NOMO-1 treated with DMSO at 0.1 percent for 48 hours (cell line): ENCODE data around the gene CLEC11A.
A peak's percentile ranks its signal among the peaks of the same experiment; 100 is the strongest.
"Not testable (repeated sequence)": the region's sequence is repeated elsewhere in the genome, so short reads cannot be mapped to it uniquely, and the experiment has no call there.

Source experiments
- DNase-seq: peaks from one replicate; lab custom pipeline; 2025; ENCODE audit not compliant: unreplicated experiment; lab: John Stamatoyannopoulos, UW

CLEC11A gene

DNA sequence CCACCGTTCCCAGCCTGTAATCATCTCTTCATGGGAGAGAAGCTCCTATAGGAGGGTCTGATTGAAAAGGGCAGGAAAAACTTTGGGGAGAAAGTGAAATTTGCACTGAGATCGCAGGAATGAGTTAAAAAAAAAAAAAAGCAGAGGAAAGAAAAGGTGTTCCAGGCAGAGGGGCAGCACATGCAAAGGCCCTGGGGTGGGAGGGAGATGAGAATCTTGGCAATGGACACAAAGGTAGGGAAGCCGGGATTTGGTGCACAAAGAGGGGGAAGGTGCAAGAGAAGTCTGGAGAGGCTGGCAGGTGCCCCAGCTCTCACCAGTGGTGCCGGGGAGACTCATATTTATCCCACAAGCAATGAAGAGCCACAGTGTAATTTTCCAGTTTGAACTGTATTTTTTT, 30.7 kb downstream of the CLEC11A start:
- no peak for DNase-seq

DNA sequence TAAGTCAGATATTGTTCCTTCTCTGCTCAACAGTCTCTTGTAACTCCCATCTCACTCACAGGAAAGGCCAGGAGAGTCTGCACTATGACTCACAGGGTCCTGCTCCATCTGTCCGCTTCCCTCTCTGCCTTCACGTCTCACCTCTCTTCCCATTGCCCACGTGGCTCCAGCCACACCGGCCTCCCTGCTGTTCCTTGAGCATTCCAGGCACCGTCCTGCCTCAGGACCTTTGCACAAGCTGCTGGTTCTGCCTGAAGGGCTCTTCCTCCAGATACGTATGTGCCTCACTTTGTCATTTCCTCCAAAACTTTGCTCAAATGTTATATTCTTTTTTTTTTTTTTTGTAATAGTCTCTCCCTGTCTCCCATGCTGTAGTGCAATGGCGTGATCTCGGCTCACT, 33.1 kb downstream of the CLEC11A start:
- DNase-seq: not testable (repeated sequence)

DNA sequence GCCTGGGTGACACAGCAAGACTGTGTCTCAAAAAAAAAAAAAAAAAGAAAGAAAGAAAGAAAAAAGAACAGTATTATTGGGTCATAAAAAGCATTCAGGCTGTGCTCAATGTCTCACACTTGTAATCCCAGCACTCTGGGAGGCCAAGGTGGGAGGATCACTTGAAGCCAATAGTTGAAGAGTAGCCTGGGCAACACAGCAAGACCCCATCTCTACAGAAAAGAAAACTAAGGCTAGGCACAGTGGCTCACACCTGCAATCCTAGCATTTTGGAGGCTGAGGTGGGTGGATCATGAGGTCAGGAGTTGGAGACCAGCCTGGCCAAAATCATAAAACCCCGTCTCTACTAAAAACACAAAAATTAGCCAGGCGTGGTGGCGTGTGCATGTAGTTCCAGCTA, 34.5 kb downstream of the CLEC11A start:
- not testable (repeated sequence) for DNase-seq

DNA sequence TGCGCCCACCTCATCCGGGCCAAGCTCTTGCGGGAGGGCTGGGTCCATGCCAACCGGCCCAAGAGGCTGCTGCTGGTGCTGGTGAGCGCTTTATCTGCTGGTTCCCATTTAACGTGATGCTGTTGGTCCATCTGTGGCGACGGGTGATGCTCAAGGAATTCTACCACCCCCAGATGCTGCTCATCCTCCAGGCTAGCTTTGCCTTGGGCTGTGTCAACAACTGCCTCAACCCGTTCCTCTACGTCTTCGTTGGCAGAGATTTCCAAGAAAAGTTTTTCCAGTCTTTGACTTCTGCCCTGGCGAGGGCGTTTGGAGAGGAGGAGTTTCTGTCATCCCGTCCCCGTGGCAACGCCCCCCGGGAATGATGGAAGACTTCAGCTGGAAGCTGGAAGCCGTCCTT, 35.9 kb downstream of the CLEC11A start:
- DNase-seq: not testable (repeated sequence)

DNA sequence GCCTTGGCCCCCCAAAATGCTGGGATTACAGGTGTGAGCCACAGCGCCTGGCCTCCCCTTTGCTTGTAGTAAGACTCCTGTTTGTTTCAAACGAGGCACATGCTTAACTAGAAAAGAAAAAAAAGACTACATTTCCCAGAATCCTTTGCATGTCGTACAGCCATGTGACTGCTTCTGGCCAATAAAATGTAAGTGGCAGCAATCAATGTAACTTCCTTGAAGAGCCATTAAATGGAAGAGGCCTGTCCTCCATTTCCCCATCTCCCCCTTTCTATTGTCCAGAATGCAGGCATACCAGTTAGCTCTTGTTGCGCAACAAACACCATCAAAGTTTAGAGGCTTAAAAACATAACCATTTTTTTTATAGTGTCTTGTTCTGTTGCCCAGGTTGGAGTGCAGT, 36.7 kb downstream of the CLEC11A start:
- peak; percentile 61 for DNase-seq

DNA sequence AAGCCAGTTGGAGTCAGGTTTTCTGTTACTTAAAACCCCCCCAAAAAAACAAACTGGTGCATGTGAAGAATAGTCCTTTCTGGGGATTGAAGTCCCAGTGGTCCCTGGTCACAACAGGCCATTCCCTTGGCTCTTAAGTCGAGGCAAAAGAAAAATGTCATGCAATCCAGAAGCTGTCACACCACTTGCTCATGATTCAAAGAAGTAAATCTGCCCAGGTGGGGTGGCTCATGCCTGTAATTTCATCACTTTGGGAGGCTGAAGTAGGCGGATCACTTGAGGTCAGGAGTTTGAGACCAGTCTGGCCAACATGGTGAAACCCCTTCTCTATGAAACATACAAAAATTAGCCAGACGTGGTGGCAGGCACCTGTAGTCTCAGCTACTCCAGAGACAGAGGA, 38.3 kb downstream of the CLEC11A start:
- DNase-seq: not testable (repeated sequence)

DNA sequence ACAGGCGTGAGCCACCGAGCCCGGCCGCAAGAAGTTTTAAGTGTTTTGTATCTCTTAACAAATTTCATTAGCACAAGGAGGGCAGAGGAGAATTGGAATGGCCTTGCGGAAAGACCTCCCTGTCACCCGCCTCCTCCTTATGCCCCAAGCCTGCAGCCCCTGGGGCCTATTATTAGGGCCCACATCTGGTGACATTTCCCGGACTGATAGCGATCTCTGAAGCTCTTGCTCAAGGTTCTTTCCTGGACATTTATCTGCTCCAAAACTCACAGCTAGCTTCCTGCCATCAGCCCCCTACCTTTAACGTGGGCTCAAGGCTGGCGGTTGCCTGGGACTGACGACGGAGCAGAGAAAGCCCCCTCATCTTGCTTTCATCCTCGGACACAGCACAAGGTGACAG, 40.4 kb downstream of the CLEC11A start:
- DNase-seq: not testable (repeated sequence)

DNA sequence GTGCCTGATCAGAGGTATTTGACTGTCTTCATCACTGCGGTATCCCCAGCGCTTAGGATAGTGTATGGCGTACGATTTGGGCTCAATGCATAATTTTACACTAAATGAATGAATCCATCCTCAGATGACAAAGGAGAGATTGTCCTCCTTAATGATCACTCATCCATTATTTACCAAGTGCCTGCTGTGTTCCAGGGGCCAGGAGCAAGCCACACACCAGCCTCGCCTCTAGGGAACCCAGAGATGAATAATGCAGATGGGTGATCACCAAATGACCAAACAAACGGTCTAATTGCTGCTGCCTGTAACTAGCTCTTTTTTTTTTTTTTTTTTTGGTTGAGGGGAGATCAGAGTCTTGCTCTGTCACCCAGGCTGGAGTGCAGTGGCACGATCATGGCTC, 41.2 kb downstream of the CLEC11A start:
- DNase-seq: no peak

DNA sequence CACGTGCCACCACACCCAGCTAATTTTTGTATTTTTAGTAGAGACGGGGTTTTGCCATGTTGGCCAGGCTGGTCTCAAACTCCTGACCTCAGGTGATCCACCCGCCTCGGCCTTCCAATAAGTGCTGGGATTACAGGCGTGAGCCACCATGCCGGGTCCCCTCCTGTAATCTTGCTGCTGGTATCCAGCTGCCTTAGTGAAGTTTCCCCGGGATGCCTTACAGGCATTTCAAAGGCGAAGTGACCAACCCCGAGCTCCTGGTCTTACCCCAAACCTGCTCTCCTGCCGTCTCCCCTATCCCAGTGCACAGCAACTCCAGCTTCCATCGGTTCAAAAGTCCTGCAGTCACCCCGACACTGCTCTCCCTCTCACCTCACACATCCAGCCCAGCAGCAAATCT, 43.6 kb downstream of the CLEC11A start:
- DNase-seq: not testable (repeated sequence)

DNA sequence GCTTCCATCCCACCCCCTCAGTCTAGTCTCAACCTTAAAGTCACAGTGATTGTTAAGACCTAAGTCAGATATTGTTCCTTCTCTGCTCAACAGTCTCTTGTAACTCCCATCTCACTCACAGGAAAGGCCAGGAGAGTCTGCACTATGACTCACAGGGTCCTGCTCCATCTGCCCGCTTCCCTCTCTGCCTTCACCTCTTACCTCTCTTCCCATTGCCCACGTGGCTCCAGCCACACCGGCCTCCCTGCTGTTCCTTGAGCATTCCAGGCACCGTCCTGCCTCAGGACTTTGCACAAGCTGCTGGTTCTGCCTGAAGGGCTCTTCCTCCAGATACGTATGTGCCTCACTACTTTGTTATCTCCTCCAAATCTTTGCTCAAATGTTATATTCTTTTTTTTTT, 44.1 kb downstream of the CLEC11A start:
- not testable (repeated sequence) for DNase-seq

DNA sequence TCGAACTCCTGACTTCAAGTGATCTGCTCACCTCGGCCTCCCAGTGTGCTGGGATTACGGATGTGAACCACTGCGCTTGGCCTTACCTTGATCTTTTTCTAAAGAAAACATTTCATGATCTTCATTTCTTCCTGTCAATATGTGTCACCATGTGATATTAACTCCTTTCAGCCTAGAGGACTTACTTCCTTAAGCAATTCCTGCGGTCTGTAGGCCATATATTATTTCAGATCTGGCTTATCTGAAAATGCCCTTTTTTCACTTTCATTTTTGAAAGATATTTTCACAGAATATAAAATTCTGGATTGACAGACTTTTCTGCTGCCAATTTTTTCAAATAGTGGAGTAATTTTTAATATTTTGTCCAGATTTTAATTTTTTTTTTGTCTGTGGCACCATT, 45.1 kb downstream of the CLEC11A start:
- peak; percentile 78 for DNase-seq

DNA sequence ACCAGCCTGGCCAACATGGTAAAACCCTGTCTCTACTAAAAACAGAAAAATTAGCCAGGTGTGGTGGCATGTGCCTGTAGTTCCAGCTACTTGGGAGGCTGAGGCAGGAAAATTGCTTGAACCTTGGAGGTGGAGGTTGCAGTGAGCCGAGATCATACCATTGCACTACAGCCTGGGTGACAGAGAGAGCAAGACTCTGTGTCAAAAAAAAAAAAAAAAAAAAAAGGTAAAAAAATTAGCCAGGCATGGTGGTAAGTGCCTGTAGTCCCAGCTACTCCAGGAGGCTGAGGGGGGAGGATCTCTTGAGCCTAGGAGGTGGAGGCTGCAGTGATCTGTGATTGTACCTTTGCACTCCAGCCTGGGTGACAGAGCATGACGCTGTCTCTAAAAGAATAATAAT, 47.0 kb downstream of the CLEC11A start, which contains the start of gene GPR32:
Gene GPR32 (plus strand): TSS at position 301 of the 400 bp plus-strand sequence. CDS start 137 bp downstream, outside the sequence.
- not testable (repeated sequence) for DNase-seq

DNA sequence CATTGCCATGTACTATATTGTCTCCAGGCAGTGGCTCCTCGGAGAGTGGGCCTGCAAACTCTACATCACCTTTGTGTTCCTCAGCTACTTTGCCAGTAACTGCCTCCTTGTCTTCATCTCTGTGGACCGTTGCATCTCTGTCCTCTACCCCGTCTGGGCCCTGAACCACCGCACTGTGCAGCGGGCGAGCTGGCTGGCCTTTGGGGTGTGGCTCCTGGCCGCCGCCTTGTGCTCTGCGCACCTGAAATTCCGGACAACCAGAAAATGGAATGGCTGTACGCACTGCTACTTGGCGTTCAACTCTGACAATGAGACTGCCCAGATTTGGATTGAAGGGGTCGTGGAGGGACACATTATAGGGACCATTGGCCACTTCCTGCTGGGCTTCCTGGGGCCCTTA, 47.7 kb downstream of the CLEC11A start:
- no peak for DNase-seq

DNA sequence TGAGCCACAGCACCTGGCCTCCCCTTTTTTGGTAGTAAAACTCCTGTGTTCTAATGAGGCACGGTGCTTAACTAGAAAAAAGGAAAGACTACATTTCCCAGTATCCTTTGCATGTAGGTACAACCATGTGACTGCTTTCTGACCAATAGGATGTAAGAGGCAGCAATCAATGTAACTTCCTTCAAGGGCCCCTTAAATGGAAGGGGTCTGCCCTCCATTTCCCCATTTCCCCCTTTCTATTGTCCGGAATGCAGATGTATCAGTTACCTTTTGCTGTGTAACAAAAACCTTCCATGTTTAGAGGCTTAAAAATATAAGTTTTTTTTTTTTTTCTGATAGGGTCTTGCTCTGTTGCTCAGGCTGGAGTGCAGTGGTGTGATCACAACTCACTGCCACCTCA, 49.3 kb downstream of the CLEC11A start:
- peak; percentile 25 for DNase-seq

DNA sequence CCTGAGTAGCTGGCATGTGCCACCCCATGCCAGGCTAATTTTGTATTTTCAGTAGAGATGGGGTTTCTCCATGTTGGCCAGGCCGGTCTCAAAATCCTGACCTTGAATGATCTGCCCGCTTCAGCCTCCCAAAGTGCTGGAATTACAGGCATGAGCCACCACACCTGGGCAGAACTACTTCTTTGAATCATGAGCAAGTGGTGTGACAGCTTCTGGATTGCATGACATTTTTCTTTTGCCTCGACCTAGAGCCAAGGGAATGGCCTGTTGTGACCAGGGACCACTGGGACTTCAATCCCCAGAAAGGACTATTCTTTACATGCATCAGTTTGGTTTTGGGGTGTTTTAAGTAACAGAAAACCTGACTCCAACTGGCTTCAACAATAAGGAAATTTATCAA, 49.7 kb downstream of the CLEC11A start:
- DNase-seq: not testable (repeated sequence)

DNA sequence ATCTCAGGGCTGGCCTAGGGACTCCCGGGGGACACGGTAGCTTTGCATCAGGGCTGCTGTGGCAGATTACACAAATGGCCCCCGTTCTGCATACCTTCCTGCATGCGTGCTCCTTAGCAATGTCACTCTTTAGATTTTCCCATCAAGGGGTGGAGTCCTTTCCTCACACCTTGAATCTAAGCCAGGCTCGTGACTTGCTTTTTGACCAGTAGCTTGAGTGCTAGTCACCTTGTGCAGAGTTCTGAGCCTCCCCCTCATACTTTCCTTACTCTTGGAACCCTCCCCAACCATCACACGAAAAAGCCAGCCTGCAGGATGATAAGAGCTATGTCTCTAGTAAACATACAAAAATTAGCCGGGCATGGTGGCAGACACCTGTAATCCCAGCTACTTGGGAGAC, 50.3 kb downstream of the CLEC11A start:
- not testable (repeated sequence) for DNase-seq
